ENCODE data around the gene USP6.
"Not testable (repeated sequence)": the region's sequence is repeated elsewhere in the genome, so short reads cannot be mapped to it uniquely, and the experiment has no call there.

- not testable (repeated sequence) for TF ChIP-seq POLR2A (IDR thresholded peaks at IDR 0.05; ENCODE audit: low read depth, low read length); TAF1 (IDR thresholded peaks at IDR 0.05; ENCODE audit: borderline replicate concordance, low read depth, low read length); POLR2AphosphoS5 (IDR thresholded peaks at IDR 0.05; ENCODE audit: low read depth, low read length)
Measured at GRCh38 chr17:5075472-5075871, 40.4 kb upstream of the USP6 start.

All from GM12892 (cell line).